ENCODE data around the gene CHAF1A.

The CHAF1A gene, protein sequence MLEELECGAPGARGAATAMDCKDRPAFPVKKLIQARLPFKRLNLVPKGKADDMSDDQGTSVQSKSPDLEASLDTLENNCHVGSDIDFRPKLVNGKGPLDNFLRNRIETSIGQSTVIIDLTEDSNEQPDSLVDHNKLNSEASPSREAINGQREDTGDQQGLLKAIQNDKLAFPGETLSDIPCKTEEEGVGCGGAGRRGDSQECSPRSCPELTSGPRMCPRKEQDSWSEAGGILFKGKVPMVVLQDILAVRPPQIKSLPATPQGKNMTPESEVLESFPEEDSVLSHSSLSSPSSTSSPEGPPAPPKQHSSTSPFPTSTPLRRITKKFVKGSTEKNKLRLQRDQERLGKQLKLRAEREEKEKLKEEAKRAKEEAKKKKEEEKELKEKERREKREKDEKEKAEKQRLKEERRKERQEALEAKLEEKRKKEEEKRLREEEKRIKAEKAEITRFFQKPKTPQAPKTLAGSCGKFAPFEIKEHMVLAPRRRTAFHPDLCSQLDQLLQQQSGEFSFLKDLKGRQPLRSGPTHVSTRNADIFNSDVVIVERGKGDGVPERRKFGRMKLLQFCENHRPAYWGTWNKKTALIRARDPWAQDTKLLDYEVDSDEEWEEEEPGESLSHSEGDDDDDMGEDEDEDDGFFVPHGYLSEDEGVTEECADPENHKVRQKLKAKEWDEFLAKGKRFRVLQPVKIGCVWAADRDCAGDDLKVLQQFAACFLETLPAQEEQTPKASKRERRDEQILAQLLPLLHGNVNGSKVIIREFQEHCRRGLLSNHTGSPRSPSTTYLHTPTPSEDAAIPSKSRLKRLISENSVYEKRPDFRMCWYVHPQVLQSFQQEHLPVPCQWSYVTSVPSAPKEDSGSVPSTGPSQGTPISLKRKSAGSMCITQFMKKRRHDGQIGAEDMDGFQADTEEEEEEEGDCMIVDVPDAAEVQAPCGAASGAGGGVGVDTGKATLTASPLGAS

GRCh38 chr19:4402171-4403004 lies at the start of gene CHAF1A:
Gene CHAF1A, plus strand, starts transcription at chr19:4402640. Its CDS starts 123 bp downstream, at chr19:4402763.
- peaks cover 49% of the 10 kb centered on the region for H3K4me1 Mint-ChIP-seq (ENCODE audit: low read depth)
- H3K36me3 Mint-ChIP-seq (ENCODE audit: low read depth) = peaks cover 31% of the 10 kb centered on the region
- H3K4me3 Mint-ChIP-seq = peak within 1 kb of the TSS; percentile 96
- peak; percentile 99 for DNase-seq (ENCODE audit: low spot score)
- H3K27ac Mint-ChIP-seq = peak within 1 kb of the TSS; percentile 93
- no peaks in the 10 kb centered on the region for H3K9me3 Mint-ChIP-seq
- no peaks in the 10 kb centered on the region for H3K27me3 Mint-ChIP-seq (ENCODE audit: low read depth)

GRCh38 chr19:4352701-4353121 lies 49.7 kb upstream of the CHAF1A start:
- peak overlapping the region; percentile 75 for H3K27ac Mint-ChIP-seq
- H3K27me3 Mint-ChIP-seq (ENCODE audit: low read depth) = no peaks in the 10 kb centered on the region
- no peak overlapping the region for H3K4me3 Mint-ChIP-seq
- H3K9me3 Mint-ChIP-seq = no peaks in the 10 kb centered on the region
- DNase-seq (ENCODE audit: low spot score) = no peak
- H3K36me3 Mint-ChIP-seq (ENCODE audit: low read depth) = peaks cover 7% of the 10 kb centered on the region
- H3K4me1 Mint-ChIP-seq (ENCODE audit: low read depth) = no peaks in the 10 kb centered on the region

DNA sequence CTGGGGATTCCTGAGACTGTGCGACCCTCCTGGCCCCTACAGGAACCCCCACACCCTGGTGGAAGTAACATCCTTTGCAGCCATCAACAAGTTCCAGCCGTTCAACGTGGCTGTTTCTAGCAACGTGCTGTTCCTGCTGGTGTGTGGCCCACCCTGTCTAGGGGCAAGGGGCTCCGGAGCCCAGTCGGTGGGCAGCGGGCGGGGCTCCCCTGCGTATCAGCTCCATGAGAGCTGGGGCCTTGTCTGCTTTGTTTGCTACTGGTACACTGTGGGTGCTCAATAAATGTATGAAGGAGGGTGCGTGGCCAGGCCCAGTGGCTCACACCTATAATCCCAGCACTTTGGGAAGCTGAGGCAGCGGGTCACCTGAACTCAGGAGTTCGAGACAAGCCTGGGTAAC lies 48.2 kb upstream of the CHAF1A start:
- Mint-ChIP-seq H3K4me3 (no peak overlapping the region), H3K9me3 (no peaks in the 10 kb centered on the region), H3K27me3 (ENCODE audit: low read depth) (no peaks in the 10 kb centered on the region), H3K4me1 (ENCODE audit: low read depth) (no peaks in the 10 kb centered on the region), H3K36me3 (ENCODE audit: low read depth) (peaks cover 7% of the 10 kb centered on the region), H3K27ac (no peak overlapping the region)
- no peak for DNase-seq (ENCODE audit: low spot score)

- no peak for DNase-seq (ENCODE audit: low spot score)
- H3K9me3 Mint-ChIP-seq = no peaks in the 10 kb centered on the region
- peaks cover 7% of the 10 kb centered on the region for H3K36me3 Mint-ChIP-seq (ENCODE audit: low read depth)
- no peak overlapping the region for H3K4me3 Mint-ChIP-seq
- no peak overlapping the region for H3K27ac Mint-ChIP-seq
- no peaks in the 10 kb centered on the region for H3K27me3 Mint-ChIP-seq (ENCODE audit: low read depth)
- H3K4me1 Mint-ChIP-seq (ENCODE audit: low read depth) = no peaks in the 10 kb centered on the region
Observed at GRCh38 chr19:4354897-4355296, 47.5 kb upstream of the CHAF1A start.

GRCh38 chr19:4357095-4357797 lies 45.2 kb upstream of the CHAF1A start:
- Mint-ChIP-seq H3K36me3 (ENCODE audit: low read depth) (peaks cover 14% of the 10 kb centered on the region), H3K9me3 (no peaks in the 10 kb centered on the region), H3K27me3 (ENCODE audit: low read depth) (no peaks in the 10 kb centered on the region), H3K4me1 (ENCODE audit: low read depth) (no peaks in the 10 kb centered on the region), H3K27ac (no peak overlapping the region), H3K4me3 (no peak overlapping the region)
- DNase-seq (ENCODE audit: low spot score) = no peak

DNA sequence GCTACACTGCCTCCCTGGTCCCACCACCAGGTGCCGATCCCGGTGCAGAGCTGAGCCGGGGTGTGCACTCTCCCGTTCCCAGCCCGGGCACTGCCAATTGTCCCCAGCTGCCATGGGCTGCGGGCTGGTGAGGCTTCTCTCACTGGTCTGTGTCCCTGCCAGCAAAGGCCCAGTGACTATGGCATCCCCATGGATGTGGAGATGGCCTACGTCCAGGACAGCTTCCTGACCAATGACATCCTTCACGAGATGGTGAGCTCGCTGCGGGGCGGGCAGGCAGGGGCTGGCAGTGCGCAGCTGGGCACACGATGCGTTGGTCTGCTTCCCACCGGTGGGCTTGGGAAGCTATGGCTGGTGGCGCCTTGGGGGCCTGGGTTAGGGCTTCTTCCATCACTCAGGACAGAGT lies 44.5 kb upstream of the CHAF1A start:
- peaks cover 16% of the 10 kb centered on the region for H3K36me3 Mint-ChIP-seq (ENCODE audit: low read depth)
- H3K4me3 Mint-ChIP-seq = no peak overlapping the region
- no peak for DNase-seq (ENCODE audit: low spot score)
- no peaks in the 10 kb centered on the region for H3K27me3 Mint-ChIP-seq (ENCODE audit: low read depth)
- H3K4me1 Mint-ChIP-seq (ENCODE audit: low read depth) = no peaks in the 10 kb centered on the region
- H3K9me3 Mint-ChIP-seq = no peaks in the 10 kb centered on the region
- no peak overlapping the region for H3K27ac Mint-ChIP-seq

- Mint-ChIP-seq H3K27me3 (ENCODE audit: low read depth) (no peaks in the 10 kb centered on the region), H3K27ac (no peak overlapping the region), H3K4me3 (no peak overlapping the region), H3K4me1 (ENCODE audit: low read depth) (no peaks in the 10 kb centered on the region), H3K36me3 (ENCODE audit: low read depth) (peaks cover 20% of the 10 kb centered on the region), H3K9me3 (no peaks in the 10 kb centered on the region)
- no peak for DNase-seq (ENCODE audit: low spot score)
Observed at GRCh38 chr19:4358709-4359626, 43.5 kb upstream of the CHAF1A start.

GRCh38 chr19:4359627-4360000 lies 42.8 kb upstream of the CHAF1A start:
- peaks cover 20% of the 10 kb centered on the region for H3K36me3 Mint-ChIP-seq (ENCODE audit: low read depth)
- no peaks in the 10 kb centered on the region for H3K9me3 Mint-ChIP-seq
- no peak overlapping the region for H3K4me3 Mint-ChIP-seq
- no peaks in the 10 kb centered on the region for H3K27me3 Mint-ChIP-seq (ENCODE audit: low read depth)
- DNase-seq (ENCODE audit: low spot score) = no peak
- H3K4me1 Mint-ChIP-seq (ENCODE audit: low read depth) = no peaks in the 10 kb centered on the region
- no peak overlapping the region for H3K27ac Mint-ChIP-seq

GRCh38 chr19:4360081-4360569 lies 42.3 kb upstream of the CHAF1A start:
- peak overlapping the region; percentile 3 for H3K27ac Mint-ChIP-seq
- H3K27me3 Mint-ChIP-seq (ENCODE audit: low read depth) = no peaks in the 10 kb centered on the region
- no peak for DNase-seq (ENCODE audit: low spot score)
- peaks cover 20% of the 10 kb centered on the region for H3K36me3 Mint-ChIP-seq (ENCODE audit: low read depth)
- no peak overlapping the region for H3K4me3 Mint-ChIP-seq
- no peaks in the 10 kb centered on the region for H3K9me3 Mint-ChIP-seq
- no peaks in the 10 kb centered on the region for H3K4me1 Mint-ChIP-seq (ENCODE audit: low read depth)

- H3K27me3 Mint-ChIP-seq (ENCODE audit: low read depth) = no peaks in the 10 kb centered on the region
- H3K9me3 Mint-ChIP-seq = no peaks in the 10 kb centered on the region
- H3K36me3 Mint-ChIP-seq (ENCODE audit: low read depth) = peaks cover 20% of the 10 kb centered on the region
- H3K4me3 Mint-ChIP-seq = no peak overlapping the region
- H3K4me1 Mint-ChIP-seq (ENCODE audit: low read depth) = no peaks in the 10 kb centered on the region
- peak overlapping the region; percentile 3 for H3K27ac Mint-ChIP-seq
- no peak for DNase-seq (ENCODE audit: low spot score)
Observed at GRCh38 chr19:4360641-4361151, 41.7 kb upstream of the CHAF1A start.

- Mint-ChIP-seq H3K4me3 (no peak overlapping the region), H3K36me3 (ENCODE audit: low read depth) (peaks cover 20% of the 10 kb centered on the region), H3K27me3 (ENCODE audit: low read depth) (no peaks in the 10 kb centered on the region), H3K27ac (no peak overlapping the region), H3K9me3 (no peaks in the 10 kb centered on the region), H3K4me1 (ENCODE audit: low read depth) (no peaks in the 10 kb centered on the region)
- DNase-seq (ENCODE audit: low spot score) = no peak
Observed at GRCh38 chr19:4361152-4362046, 41.0 kb upstream of the CHAF1A start.

Measured in T-helper 2 cell treated with Interferon-gamma antibody and Interleukin-4, amounts not matched to agents 5 μg/mL and 100 μg/mL, for 36 hours (primary cell).